ENCODE results near the gene STMP1.
"Not testable (repeated sequence)": the region's sequence is repeated elsewhere in the genome, so short reads cannot be mapped to it uniquely, and the experiment has no call there.

STMP1 gene

DNA sequence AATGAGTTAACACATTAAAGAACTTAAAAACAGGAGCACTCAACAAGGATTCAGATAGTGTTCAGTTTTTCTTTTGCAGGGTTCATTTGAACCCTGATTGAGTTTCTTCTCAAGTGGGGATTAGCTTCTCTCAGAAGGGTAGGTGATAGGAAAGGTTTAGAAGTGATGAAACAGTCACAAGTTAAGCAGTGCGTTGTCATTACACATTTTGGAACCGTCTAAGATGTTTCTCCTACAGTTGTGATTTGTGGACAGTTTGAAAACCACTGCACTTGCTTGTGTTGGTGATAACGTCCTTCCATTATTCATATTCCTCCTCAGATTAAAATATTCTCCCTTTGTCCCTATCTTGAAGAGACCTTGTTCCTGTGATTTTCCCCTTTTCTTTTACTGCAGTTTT lies 2.7 kb downstream of the STMP1 start:
- no peak for DNase-seq

DNA sequence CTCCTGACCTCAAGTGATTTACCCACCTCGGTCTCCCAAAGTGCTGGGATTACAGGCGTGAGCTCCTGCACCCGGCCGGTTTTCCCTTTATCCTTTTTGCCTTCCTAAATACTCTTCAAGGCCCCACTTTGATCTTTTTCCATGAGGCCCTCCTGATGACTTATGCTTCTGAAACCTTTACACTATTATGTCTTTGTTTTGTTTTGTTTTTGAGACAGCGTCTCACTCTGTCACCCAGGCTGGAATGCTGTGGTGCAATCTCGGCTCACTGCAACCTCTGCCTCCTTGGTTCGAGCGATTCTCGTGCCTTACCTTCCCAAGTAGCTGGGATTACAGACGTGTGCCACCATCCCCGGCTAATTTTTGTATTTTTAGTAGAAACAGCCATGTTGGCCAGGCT lies 3.8 kb downstream of the STMP1 start:
- peak; percentile 52 for DNase-seq

DNA sequence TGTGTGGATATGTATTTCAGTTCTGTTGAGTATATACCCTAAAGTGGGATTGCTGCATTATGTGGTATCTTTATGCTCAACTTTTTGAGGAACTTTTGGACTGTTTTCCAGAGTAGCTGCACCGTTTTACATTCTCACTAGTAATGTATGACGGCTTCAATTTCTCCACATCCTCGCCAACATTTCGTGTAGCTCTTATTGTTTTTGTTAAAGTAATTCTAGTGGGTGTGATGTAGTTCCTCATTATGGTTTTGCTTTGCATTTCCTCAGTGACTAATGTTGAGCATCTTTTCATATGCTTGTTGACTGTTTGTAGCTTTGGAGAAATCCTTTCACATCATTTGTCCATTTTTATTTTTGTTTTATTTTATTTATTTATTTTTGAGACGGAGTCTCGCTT lies 4.5 kb downstream of the STMP1 start:
- DNase-seq = no peak

DNA sequence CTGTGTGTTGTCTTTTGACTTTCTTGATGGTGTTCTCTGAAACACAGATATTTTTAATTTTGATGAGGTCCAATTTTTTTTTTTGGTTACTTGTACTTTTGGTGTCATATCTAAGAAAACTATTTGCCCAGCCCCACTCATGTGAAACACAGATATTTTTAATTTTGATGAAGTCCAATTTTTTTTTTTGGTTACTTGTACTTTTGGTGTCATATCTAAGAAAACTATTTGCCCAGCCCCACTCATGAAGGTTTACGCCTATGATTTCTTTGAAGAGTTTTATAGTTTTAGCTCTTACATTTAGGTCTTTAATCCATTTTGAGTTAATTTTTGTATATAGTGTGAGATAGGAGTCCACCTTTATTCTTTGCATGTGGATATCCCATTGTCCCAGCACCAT lies 5.3 kb downstream of the STMP1 start:
- DNase-seq = not testable (repeated sequence)

DNA sequence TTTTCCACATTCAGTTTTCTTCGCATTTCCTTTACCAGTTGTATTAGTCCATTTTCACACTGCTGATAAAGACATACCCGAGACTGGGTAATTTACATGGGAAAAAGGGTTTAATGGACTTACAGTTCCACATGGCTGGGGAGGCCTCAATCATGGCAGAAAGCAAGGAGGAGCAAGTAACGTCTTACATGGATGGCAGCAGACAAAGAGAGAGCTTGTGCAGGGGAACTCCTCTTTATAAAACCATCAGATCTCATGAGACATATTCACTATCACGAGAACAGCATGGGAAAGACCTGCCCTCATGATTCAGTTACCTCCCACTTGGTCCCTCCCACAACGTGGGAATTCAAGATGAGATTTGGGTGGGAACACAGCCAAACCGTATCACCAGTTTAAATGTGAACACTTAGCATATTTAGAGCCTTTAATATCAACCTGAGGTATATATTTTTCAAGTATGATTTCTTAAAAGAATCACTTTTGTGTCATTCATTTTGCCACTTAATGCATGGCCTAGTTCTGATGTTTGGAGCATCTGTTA lies 6.6 kb downstream of the STMP1 start:
- DNase-seq = not testable (repeated sequence)

DNA sequence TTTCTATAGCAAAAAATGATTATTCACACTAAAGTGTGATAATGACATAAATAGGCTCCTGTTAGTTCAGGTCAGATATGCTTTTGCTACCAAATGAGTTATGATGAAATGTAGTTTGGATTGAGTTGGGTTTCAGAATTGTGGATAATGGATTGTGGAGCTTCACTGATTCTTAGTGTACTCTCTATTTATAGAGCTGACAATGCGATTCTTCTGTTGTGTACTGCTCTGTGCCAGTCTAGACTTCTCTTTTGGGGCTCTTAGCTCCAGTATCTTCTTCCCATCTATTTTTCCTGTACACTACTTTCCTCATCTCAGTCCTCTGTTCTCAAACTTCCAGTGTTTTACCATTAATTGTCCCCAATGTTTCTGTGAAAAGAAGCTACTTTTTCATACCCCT lies 7.5 kb downstream of the STMP1 start:
- no peak for DNase-seq

DNA sequence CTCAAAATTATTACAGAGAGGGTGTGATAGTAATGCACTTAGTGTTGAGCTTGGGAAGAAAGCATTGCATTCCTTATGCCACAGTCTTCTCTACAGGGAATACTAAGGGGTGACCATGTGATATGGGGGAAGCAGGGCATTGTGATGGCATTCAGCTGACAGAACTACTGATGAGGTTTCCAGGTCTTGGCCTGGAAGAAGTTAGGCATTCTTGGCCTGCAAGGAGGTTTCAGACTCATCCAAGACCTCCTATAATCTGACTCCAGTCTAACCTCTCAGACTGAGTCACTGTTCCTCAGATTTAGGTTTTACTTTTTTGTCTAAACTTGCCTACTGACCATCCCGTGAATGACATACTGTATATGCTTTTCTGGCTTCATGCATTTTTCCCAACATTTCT lies 7.9 kb downstream of the STMP1 start:
- peak; percentile 84 for DNase-seq

DNA sequence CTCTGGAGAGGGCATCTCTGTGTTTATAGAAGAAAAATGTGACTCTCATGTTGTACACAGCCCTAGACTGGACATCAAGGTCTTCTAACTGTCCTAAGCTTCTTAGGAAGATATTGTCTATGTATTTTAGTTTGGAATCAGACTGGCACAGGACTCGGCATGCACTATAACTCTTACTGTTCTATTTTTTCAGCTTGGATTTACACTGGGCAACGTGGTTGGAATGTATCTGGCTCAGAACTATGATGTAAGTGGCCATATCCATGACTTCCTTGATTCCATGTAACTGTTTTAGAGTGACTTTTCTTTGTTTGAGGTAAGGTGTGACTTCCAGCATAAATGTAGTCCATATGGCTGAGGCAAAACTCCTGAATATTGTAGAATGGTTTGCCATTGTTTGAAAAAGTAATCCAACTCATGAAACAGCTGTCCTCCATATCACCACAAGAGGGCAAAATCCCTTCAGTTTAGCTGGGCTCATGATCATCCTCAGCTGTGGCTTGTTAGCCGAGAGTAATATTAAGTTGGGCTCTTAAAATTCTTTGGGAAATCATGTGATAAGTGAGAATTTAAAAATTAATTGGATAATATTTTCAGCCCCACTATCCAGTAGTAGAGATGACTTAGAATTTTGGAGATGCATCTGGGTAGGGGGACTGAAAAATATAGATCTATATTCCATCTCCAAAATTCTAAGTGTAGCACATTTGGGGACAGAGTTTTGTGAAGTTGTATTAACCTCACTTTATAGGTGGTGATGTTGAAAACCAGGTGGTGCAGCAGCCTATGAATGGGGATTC lies 10.4 kb downstream of the STMP1 start:
- DNase-seq = peak; percentile 74

DNA sequence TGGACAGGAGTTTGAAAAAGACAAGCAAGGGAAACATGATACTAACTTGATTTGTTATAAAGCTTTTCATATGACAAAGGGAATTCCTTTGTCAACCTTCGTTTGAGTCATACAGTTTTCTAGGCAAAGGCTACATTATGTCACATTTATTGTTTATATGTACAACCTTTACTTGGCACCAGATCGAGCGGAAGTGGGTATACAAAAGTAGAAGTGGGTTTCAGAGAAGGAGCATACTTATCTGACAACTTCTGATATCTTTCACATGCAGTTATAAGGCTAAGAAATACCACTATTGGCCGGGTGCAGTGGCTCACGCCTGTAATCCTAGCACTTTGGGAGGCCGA lies 11.0 kb downstream of the STMP1 start:
- peak; percentile 73 for DNase-seq

DNA sequence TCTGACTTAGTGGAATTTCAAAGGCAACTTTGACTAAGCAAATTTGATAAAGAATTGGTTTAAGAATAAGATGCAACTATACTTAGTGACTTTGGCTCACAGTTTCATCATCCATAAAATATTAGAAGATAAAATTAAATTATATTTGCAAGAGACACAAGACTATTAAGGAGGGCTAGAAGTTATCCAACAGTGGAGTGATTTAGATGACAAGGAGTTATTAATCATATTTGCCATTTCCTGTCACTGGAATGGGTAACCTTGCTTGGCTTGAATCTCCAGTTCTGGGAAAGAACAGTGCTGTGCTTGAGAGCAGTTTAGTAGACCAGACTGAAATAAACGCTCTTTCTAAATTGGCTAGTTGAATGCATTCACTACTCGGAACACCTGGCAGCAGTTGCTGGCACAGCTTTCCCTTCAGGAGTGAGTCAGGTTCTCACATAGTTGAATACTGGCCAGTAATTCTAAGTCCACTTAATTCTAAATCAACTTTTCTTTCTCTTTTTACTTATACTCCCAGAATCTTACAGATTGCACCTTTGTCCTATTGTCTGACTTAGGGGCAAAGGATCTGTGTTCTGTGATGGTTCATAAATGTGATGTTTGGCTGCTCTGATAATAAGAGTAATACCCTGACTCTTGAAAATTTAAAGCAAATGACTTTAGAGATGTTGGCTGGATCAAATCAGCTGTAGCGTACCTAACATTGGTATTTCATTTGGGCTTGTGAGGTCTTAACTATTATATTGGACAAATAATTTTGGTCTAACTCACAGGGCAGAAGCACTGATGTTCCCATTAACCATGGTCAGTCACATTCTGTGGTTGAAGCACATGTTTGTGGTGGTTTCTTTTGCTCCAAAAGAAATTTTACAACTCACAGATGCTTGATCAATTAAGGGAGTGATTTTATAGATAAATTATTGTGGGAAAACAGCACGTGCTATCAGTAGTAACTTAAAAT lies 16.6 kb downstream of the STMP1 start:
- DNase-seq = peak; percentile 20

DNA sequence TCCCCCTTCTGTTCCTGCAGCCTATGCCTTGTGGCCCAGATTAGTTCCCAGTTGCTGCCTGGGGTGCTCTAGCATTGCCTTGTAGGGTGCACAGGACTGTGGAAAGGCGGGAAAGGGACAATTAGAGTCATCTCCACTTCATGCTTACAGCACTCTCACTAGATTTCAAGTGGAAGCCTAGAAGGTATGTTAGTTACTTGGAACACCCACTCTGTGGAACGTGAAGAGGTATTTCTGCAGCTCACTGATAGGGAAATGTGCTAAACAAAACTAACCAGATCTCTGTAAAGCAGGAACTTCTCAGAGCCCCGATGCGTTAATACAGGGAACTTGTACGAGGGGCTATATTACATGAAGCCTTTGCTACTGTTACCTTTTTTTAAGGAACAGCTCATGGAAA lies 19.4 kb downstream of the STMP1 start:
- DNase-seq = no peak

DNA sequence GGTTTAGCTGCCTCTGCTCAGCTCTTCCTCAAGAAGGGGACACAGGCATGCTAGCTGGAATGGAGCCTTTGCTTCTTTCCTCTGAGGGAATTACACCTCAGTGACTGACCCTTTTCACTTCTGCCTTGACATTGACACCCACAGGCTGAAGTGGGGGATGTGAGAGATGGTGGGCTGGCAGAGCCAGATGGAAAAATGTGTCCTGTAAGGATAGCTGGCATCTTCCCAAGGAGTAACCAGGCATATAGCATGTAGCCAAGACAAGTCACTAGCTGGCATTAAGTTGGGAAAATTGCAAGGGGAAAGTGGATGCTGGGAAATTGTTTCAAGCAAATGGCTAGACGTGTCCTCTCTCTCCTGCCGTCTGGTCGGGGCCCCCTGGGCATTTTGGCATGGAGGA lies 19.9 kb downstream of the STMP1 start:
- no peak for DNase-seq

DNA sequence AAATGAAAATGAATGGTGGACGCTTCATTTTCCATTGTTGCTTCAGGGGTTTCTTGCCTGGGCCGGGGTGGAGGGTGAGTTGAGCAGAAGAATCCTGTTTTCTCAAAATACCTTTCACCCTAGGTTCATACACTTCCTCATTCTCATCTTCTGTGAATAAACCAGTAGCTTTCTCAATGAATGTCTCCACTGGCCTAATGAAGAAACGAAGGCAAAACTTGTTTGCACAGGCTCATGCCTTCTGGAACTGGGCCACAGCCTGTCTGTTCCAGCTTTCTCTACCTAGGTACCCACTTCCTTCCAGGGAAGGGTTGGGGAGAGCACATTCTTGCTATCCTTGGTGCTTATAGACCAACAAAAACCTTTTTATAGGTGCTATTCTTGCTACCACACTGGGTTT lies 21.3 kb downstream of the STMP1 start:
- DNase-seq = no peak

DNA sequence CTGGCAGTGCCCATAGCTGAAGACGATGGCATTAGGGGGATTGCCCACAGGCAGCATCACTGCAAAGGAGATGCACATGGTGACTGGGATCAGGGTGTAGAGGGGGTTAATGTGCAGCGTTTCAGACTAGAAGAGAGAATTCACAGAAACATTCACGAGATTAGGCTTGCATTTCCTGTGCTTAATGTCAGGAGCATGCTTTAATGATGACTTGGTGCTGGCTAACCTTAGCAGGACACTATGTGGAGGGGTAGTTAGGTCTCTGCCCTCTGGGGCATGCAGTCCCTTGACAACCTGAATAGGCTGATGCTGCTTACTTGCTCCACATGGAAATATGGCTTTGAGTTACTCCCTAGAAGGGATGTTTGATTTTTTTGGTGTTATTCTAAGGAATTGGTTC lies 21.8 kb downstream of the STMP1 start:
- peak; percentile 75 for DNase-seq

DNA sequence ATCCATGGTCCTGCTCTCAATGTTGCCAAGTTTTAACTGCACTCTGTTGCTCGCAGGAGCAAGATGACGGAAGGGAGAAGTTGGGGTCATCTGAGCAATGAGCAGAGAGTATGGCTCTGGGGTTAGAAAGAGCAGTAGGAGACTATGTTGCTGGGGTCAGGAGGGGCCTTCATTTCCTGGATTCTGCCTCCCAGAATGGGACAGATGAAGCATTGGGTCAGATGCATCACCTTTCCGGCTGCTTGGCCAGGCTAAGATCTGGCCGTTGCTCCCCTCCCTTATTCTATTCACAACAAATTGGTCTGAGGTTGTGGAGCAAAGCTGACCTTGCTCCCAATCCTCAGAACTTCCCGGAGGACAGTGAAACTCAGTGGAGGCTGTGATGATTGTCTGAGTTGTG lies 22.4 kb downstream of the STMP1 start:
- no peak for DNase-seq

DNA sequence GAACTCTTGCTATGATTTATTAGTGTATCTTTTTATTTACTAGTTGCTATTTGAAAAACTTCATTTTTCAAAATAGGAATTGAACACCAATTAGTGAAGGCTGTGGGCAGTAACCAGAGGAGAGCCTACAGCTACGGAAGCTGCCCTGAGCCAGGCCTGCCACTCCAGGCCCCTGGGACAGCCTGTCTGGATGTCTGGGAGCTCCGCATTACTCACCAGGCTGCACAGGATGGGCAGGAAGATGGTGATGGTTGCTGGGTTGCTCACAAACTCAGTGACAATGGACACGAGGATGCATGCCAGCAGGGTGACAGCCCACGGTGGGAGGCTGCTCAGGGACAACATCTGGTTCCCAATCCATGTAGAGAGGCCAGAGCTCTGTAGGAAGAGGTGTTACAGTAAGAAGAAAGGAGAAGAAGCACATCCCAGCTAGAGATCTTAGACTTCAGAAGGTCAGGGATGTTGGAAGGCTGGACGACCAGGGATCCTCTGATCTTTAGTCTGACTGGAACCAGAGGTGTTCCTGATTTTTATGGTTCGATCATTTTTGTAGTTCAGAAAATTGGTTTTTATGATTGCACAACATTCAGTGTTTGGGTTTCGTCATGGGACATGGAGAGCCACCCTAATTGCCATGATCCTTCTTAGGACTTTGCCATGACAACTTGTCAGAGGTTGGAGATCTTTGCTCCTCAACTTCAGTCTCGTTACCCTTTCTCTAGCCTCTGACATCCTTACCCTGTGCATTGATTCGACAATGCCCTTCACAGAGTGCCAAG lies 23.2 kb downstream of the STMP1 start:
- peak; percentile 88 for DNase-seq

DNA sequence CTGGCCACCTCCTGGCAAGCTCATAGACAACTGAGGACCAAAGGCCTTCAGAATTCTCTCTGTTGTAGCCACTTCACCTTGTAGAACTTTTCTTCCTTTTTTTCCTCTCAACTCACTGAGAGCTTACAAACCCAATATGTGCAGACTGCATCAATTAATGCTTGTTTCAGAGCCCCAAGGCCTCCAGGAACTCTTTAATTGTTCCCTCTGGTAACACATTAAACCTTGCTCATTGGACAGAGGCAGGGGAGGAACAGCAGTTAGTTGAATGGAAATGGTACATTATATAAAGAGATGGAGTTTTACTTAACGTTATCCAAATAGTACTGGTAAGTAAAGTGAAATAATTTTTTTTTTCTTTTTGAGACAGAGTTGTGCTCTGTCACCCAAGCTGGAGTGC lies 25.2 kb downstream of the STMP1 start:
- no peak for DNase-seq

DNA sequence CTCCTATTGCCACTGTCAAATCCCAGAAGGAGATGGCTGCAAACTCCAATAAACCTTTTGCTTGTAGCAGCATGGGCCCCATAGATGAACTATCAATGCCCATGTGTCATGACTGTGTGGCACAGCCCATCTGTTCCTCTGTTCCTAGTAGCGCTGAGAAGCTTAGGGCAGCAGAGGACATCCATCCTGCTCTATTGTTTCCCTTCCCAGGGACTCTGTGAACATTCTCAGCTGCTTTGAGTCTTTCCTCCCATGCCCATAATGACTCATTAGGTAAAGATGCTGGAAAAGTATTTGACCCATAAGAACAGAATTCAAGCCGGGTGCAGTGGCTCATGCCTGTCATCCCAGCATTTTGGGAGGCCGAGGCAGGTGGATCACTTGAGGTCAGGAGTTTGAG lies 28.3 kb downstream of the STMP1 start:
- DNase-seq = peak; percentile 90

DNA sequence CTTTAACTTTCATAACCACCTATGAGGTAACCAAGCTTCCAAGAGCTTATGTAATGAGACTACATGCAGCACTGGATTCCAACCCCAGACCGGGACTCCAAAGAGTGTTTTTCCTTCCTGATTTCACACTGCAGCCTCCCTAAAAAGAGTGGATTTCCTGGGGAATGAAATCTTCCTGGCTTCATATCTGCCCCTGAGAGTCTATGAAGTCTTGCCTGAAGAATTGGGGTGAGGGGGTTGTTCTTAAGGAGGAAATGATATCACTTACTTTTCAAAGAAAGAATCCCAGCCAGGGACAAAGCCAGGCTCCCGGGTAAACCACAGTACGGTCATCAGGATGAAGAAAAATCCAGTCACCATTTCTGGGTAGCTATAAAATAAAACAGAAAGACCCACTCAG lies 29.7 kb downstream of the STMP1 start:
- peak; percentile 64 for DNase-seq

DNA sequence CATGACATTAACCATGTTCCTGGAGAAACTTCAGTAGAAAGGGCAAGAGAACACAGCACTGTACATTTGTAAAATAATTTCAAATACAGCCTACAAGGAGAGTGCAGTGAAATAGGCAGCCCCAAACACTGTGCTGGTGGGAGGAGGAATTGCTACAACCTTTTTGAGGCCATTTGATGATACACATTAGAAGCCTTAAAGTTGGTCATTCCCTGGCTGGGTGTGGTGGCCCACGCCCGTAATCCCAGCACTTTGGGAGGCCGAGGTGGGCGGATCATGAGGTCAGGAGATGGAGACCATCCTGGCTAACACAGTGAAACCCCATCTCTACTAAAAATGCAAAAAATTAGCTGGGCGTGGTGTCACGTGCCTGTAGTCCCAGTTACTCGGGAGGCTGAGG lies 30.3 kb downstream of the STMP1 start:
- DNase-seq = not testable (repeated sequence)

DNA sequence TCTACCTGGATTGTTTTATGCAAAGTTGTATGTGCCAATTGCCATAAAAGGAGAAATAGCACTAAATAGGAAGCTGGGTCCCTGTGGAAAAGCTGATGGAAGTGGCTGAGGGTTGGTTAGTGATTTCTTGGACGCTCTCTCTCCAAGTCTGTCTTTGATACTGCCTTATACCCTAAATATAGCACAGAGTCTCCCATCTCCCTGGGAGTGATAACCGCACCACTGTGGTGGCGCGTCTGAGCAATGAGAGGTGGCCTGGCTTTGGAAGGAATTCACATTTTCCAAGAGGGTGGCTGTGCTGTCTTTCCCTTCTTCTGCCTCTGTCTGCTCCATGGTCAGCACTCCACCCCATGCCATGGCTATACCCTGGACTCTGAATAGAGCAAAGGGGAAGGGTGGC lies 31.2 kb downstream of the STMP1 start:
- DNase-seq = no peak

DNA sequence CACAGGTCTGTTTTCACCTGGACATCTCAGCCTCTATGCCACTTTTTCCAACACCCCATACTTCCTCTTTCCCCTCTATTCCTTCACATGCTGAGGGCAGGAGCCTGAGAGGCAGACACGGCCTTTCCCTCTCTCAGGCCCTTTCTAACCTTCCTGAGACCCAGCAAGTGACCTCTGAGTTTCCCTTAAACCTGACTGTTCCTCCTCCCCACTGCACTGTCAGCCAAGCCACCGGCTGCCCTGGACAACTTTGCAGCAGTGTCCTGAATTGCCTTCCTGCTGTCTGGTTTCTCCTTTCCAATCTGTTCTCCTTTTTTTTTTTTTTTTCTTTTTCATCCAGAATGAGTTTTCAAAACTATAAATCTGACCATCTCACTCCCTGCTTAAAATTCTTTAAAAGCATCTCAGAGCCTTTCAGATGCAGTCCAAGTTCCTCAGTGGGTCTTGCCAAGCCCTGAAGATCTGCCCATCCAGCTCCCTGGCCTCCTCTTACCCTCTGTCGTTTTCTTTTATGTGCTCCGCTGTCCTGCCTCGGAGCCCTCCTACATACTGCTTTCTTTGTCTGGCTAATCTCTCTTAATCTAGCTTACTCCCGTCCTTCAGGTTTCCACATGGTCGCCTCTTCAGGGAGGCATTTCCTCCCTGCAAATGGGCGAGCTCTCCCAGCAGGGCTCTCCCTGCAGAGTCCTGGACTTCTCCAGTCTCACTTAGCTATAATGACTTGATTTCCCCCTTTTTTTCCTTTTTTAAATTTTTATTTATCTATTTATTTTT lies 35.1 kb downstream of the STMP1 start:
- DNase-seq = no peak

Data from fibroblast of skin of back (primary cell).